ENCODE measurements around the gene LIMCH1.

The LIMCH1 gene

DNA sequence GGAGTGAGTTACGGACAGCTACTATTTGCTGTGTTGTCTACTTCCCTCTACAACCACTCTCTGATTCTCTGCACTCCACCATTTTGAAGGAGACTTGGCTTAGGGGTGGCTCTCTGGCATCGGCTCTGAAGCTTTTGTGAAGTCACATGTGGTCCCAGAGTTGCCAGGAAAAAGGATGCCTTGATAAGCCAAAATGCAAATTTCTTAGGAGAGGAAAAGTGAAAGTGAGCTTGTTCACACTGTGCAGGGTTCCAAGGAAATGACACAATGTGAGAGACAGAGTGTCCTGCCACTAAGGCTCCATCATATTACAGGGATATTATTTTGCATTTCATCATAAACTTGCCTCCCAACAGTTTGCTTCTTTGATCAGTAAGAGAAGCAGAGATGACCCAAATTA lies 203.4 kb downstream of the LIMCH1 start:
- DNase-seq: no peak

DNA sequence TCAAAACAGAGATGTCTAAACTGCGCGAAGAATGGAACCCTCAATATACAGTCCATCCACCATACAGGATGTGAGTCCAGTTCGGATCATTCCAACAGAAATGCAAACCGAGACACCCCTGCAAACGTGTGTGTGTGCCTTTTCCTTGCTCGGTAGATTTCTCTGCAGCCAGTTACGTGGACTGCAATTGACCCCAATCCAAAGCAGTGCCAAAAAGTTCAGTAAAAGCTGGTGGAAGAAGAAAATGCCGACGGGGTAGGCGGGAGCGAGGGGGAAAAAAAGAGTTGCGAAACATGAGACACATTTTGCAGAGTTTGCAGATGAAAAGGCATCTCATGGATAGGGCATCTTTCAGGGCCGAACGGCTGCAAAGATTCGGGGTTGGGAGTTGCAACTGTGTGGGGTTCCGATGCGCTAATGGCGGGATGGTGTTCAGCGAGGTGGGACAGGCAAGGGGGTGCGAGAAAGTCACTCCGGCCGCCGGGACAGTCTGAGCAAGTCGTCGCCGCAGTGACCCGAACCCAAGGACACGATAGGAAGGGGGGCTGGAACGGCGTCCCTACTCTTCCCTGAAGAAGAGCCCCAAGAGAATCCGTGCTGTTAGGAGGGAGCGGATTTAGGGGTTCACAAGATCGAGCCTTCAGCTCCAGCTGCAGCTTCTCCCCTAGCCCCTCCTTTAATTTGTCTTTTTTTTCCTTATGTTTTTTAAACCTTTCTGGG lies 206.8 kb downstream of the LIMCH1 start:
- no peak for DNase-seq

DNA sequence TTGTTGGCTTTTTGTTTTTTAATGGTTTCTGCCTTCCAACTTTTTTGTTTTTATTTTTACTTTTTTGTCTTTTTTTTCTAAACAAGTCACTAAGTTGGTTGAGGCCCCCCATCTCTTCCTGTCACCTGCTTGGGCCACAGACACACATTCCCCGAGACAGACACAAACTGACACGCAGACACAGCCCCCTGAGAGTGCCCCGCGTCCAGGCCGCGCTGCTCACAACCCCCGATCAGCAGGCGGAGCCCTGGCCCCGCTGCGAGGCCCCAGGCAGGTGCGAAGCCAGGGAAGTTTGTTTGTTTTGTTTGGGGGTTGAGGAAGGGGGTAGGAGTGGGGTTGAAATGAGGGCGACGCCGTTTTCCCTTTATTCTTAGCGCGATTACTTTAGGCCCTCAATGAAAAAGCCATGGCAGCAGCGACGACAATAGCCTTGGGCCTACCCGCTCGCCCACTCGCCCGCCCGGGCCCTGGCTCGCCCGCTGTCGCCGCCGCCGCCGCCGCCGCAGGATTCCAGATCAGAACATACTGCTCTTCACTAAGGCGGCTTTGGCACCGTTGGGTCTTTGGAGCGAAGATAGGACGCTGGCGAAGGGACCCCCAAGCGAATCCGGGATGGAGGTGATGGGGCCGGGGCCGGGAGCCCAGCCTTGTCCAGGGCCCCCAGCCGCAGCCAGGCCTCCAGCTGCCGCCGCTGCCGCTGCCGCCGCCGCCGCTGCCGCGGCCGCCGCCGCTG lies 207.5 kb downstream of the LIMCH1 start:
- DNase-seq: no peak

DNA sequence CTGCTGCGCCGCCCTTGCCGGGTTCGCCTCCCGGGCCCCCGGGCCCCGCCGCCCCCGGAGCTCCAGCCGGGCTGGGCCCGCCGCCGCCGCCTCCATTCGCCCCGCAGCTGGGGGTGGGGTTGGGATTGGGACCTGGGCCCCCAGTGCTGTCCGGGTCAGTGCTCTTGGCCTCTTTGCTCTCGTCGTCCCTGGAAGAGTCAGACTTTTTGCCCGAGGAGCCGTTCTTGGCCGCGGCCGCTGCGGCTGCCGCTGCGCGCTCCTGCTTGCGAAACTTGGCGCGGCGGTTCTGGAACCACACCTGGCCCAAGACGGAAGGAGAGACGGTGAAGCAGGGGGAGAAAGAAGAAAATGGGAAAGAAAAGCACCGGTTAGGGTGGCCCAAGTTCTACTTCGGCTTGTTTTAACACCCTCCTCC lies 208.1 kb downstream of the LIMCH1 start:
- no peak for DNase-seq

DNA sequence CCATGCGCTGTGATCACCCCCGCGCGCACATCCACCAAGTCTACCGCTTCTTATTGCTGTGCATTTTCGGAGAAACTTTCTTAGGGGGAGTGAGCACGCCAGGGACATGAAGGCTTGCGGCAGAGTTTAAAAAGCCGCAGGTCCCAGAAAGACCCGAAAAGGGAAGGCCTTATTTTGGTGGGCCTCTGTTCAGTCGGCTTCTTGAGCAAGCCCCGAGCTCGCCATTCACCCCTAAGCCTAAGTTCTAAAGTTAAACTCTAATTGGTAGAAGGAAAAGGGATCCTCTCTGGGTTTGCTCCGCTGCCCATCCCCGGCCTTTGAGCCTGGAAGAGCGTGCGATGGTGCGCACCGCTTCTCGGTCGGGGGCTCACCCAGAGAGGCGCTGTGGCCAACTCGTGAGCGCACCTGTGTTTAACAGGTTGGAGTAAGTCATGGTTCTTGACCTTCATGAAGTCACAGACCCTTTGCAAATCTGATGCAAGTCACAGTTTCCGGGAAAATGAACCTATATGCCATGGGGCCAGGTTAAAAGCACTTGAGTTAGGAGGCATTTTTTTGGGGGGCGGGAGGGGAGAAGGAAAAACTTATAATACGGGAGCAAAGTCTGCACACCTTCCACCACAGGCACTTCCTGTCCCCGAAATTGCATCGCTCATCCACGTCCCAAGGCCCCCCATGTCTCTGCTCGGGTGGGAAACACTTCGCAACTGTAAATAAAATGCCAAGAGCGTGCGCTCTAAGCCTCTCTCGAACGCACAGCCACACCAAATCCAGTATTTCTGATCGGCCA lies 208.7 kb downstream of the LIMCH1 start:
- DNase-seq: no peak

DNA sequence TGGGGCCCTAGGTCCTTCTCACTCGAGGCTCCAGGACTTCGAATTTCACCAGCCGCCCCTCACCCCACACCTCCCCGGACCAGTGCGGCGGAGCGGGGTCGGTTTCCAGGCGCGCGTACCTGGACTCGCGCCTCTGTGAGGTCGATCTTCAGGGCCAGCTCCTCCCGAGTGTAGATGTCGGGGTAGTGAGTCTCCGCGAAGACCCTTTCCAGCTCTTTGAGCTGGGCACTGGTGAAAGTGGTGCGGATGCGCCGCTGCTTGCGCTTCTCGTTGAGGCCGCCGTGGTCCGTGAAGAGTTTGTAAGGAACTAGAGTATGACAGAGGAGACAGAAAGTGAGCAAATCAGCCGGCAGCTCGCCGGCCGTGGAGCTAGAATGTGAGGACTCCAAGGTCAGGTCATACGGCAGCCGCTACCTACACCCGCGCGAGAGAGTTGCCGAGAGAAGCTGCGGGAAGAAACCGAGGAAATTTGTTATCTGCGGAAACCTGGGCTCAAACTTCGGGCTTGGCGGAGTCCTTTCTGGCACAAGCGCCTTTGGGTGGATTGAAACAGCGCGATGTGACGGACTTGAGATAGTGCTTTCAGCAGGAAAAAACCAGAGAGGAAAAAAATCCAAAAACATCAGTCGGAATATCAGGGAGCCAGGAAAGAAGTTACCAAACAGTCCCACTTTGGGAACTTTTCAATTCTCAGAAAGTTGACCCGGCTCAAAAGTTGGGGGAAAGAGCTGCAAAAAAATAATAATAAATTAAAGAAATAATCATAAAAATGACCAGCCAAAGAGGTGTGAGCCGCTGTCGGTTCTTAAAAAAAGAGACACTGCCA lies 209.5 kb downstream of the LIMCH1 start:
- DNase-seq: no peak

DNA sequence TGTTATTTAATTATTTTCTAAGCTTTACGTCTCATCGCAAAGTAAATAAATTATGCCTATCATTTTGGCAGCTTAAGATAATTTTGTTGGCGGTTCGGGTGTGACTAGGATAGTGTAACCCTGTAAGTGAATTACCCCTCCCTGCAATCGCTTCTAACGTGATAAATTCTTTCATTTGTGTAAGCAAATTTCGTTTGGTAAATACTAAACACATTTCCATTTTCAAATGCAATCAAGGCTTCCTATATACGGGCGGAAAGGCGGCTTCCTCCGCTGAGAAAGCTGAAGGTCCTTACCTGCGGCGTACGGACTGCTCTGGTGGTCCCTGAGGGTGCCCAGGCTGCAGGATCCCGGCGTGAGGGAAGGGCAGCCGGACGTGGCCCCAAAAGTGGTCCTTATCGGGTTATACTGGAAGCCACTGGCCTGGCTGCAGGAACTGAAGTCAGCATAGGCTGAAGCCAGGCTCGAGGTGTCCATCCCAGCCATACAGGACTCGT lies 210.2 kb downstream of the LIMCH1 start:
- no peak for DNase-seq

DNA sequence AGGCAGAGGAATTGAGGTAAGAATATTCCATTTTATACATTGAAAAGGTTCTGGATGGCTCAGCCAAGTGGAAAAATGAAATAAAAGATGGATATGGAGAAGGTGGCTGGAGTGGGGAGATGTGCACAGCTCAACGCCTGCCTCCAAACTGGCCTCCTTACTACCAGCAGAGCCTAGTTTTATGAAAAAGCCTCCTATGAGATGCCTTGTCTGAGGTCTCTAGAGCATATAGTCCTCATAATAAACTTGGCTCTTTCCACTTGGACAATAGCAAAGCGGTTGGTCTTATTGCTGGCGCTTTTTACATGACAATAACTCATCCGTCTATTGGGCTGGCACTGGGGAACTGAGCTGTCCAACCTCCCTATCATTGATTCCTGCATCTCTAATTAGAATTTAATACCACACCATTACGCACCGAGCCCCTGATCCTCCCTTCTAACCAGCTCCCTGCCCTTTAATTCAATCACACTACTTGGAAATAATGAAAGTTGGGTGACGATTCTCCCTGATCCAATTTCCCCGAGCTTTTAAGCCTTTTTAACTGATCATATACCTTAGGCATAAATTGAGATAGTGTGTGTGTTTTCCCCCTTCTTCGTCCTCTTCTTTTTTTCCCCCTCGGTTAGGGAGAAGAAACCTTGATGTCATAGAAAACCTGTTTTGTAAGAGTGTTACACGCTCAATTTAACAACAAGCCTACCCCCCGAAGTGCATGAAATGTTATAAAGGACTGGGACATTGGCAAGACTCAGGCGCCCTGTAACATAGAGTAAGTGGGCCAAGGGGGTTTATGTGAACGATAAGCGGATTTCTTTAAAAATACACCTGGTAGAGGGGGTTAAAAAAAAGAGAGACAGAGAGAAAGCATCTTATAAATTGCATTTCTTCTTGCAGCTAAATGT lies 210.9 kb downstream of the LIMCH1 start, which contains the start of gene PHOX2B:
Gene PHOX2B, minus strand, starts transcription at position 155 of the 905 bp plus-strand sequence. Its CDS starts 115 bp downstream, at position 40.
- DNase-seq: no peak

DNA sequence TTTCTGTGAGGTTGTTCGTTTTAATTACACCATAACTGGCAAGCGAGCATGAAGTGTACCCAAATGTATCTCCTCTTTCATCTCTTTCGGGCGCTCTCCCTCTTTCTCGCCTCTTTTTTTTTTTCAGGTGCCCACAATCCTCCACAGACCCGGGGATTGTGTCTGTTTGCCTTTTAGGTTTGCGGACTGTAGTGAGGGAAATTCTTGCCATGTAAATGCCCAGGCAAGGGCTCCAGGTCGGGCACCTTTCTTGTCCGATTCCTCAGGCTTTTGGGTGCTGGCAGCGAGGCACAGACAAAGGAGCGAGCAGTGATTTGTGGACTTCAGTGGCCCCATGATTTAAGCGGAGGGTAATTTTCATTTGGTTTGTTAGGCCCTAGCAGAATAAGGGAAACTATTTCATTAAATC lies 211.7 kb downstream of the LIMCH1 start:
- no peak for DNase-seq
